Upper lobe of left lung (tissue), 4 donors: ENCODE results near the gene GSTM2.
"Not testable (repeated sequence)": the region's sequence is repeated elsewhere in the genome, so short reads cannot be mapped to it uniquely, and the experiment has no call there.

Source experiments
- POLR2A ChIP-seq, 4 donors: fragments of 450-650 bp; IDR thresholded peaks; one replicate each; pipeline ENCODE4 v1.5.1; 2016 to 2017; ENCODE audit warnings: antibody characterized with exemption in 4 of 4, mild to moderate bottlenecking in 2 of 4
- TF ChIP-seq, protein P1 (sequence below), 6 experiments: fragments of 450-650 bp in 4 of 6; fragments of 200-600 bp in 2 of 6; sonication (generic) in 2 of 6; IDR thresholded peaks; one replicate each; pipeline ENCODE4 v1.5.1; 2016 to 2019; ENCODE audit warnings: antibody characterized with exemption in 6 of 6

DNA sequence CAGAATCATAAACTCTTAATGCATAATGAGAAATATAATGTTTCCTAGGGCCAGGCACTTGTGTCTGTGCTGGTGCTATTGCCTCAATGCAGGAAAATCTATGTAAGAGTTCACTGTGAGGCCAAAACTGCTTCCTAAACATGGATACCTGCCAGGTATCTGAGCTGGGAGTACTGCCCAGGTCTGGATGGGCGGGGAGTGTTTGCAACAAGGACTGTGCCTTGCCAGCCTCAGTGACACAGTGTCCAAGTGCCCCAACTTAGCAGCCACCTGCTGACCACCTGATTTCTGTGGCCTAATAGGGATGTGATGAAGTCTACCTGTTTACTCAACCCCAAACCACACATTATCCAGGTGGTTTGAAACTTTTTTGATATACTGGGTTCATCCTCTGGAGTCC is 17.5 kb downstream of the GSTM2 start:
- TF ChIP-seq, protein P1, sequence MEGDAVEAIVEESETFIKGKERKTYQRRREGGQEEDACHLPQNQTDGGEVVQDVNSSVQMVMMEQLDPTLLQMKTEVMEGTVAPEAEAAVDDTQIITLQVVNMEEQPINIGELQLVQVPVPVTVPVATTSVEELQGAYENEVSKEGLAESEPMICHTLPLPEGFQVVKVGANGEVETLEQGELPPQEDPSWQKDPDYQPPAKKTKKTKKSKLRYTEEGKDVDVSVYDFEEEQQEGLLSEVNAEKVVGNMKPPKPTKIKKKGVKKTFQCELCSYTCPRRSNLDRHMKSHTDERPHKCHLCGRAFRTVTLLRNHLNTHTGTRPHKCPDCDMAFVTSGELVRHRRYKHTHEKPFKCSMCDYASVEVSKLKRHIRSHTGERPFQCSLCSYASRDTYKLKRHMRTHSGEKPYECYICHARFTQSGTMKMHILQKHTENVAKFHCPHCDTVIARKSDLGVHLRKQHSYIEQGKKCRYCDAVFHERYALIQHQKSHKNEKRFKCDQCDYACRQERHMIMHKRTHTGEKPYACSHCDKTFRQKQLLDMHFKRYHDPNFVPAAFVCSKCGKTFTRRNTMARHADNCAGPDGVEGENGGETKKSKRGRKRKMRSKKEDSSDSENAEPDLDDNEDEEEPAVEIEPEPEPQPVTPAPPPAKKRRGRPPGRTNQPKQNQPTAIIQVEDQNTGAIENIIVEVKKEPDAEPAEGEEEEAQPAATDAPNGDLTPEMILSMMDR (IDR thresholded peaks at IDR 0.05) = not testable (repeated sequence)
- not testable (repeated sequence) for TF ChIP-seq POLR2A (IDR thresholded peaks at IDR 0.05)
